SH-SY5Y (cell line): Measurements from ENCODE around the gene GPBAR1.

Experiments
- GATA2 ChIP-seq: IDR thresholded peaks from 2 replicates; pipeline ENCODE4 v1.6.1; 2011; ENCODE audit warnings: mild to moderate bottlenecking, low read depth, low read length
- GATA3 ChIP-seq: IDR thresholded peaks from 2 replicates; pipeline ENCODE4 v1.6.1; 2011; ENCODE audit warnings: low read depth, mild to moderate bottlenecking, low read length, moderate library complexity

DNA sequence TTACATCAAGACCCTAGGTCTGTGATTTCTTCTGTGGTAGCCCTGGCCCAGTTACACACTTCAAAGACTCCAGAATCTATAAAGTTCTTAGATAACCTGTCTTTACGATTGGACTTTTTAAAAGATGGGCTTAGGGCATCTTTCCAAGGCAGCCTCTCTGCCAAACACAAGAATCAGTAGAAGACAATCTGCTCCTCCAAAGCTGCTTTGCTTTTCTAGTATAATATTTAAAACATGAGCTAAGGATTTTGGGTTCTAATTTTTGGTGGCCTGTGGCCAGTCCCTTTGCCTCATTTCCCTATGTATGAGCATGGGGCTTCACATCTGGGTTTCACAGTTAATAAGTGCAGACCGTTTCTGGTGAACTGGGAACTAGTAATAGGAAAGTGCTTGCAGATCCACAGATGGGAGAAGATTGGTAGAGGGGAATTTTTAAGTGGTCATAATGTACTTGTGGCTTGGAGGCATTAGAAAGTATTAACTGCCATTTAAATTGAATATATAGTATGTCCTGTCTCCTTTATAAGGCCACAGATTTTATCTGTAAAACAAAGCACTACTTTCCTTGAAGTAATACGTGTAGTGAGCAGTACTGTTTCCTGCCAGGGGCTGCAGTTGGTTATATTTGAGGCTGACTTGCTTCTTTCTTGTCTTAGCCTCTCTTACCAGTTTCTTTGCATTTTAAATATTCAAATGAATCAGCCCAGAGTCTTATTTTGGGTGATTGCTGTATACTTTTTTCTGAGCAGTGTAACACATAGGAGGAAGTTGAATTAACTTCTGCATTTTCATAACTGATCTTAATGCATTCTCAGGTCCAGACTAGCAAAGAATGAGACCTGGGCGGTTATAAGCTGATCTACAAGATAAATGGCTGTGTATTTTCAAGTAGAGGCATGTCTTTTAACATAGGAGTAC, 42.3 kb upstream of the GPBAR1 start:
- TF ChIP-seq GATA2 (no peak), GATA3 (no peak)
